Liver (tissue), 3 donors: ENCODE data around the gene OAS1.

ENCODE experiments used
- TF ChIP-seq, protein P1 (sequence below): fragments of 150-350 bp; IDR thresholded peaks from 2 replicates; pipeline ENCODE4 v1.5.1; 2017; ENCODE audit warnings: improper control_type of control experiment, low read depth, low read length; ENCODE audit not compliant: missing input control
- TF ChIP-seq, protein P2 (sequence below): IDR thresholded peaks from 2 replicates; pipeline ENCODE4 v1.6.1; 2016; ENCODE audit warnings: antibody characterized with exemption
- TF ChIP-seq, protein P3 (sequence below): IDR thresholded peaks from 2 replicates; pipeline ENCODE4 v1.6.1; 2016; ENCODE audit warnings: antibody characterized with exemption, mild to moderate bottlenecking
- donor health status: healthy.
- donor health status: healthy.

DNA sequence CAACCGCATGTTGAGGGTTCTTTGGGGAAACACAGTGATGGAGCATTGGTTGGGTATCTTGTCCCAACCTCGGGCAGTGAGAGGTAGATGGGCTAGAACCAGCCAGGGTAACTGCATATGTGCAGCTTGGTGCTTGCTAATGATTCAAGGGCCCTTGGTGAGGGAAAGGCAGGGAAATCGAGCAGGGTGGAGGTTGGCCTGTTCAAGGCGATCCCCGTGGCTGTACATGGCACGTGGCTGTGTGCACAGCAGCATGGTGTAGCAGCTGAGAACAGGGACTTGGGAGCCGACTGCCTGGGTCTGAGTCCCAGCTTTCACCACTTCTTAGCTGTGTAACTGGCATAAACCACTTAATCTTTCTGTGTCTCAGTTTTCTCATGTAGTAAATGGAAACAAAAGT is 45.5 kb upstream of the OAS1 start:
- TF ChIP-seq, protein P1, sequence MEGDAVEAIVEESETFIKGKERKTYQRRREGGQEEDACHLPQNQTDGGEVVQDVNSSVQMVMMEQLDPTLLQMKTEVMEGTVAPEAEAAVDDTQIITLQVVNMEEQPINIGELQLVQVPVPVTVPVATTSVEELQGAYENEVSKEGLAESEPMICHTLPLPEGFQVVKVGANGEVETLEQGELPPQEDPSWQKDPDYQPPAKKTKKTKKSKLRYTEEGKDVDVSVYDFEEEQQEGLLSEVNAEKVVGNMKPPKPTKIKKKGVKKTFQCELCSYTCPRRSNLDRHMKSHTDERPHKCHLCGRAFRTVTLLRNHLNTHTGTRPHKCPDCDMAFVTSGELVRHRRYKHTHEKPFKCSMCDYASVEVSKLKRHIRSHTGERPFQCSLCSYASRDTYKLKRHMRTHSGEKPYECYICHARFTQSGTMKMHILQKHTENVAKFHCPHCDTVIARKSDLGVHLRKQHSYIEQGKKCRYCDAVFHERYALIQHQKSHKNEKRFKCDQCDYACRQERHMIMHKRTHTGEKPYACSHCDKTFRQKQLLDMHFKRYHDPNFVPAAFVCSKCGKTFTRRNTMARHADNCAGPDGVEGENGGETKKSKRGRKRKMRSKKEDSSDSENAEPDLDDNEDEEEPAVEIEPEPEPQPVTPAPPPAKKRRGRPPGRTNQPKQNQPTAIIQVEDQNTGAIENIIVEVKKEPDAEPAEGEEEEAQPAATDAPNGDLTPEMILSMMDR = no peak
- TF ChIP-seq, protein P2, sequence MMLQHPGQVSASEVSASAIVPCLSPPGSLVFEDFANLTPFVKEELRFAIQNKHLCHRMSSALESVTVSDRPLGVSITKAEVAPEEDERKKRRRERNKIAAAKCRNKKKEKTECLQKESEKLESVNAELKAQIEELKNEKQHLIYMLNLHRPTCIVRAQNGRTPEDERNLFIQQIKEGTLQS = no peak
- TF ChIP-seq, protein P3, sequence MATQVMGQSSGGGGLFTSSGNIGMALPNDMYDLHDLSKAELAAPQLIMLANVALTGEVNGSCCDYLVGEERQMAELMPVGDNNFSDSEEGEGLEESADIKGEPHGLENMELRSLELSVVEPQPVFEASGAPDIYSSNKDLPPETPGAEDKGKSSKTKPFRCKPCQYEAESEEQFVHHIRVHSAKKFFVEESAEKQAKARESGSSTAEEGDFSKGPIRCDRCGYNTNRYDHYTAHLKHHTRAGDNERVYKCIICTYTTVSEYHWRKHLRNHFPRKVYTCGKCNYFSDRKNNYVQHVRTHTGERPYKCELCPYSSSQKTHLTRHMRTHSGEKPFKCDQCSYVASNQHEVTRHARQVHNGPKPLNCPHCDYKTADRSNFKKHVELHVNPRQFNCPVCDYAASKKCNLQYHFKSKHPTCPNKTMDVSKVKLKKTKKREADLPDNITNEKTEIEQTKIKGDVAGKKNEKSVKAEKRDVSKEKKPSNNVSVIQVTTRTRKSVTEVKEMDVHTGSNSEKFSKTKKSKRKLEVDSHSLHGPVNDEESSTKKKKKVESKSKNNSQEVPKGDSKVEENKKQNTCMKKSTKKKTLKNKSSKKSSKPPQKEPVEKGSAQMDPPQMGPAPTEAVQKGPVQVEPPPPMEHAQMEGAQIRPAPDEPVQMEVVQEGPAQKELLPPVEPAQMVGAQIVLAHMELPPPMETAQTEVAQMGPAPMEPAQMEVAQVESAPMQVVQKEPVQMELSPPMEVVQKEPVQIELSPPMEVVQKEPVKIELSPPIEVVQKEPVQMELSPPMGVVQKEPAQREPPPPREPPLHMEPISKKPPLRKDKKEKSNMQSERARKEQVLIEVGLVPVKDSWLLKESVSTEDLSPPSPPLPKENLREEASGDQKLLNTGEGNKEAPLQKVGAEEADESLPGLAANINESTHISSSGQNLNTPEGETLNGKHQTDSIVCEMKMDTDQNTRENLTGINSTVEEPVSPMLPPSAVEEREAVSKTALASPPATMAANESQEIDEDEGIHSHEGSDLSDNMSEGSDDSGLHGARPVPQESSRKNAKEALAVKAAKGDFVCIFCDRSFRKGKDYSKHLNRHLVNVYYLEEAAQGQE = no peak
